HK-2 (cell line): ENCODE data around the gene SMG6.
"Not testable (repeated sequence)": the region's sequence is repeated elsewhere in the genome, so short reads cannot be mapped to it uniquely, and the experiment has no call there.

Source experiments
- DNase-seq: peaks from one replicate; pipeline ENCODE4 v3.0.0-alpha.2; 2018; ENCODE audit not compliant: unreplicated experiment

Gene SMG6

GRCh38 chr17:2202996-2203575 lies 100.5 kb downstream of the SMG6 start:
- no peak for DNase-seq

DNA sequence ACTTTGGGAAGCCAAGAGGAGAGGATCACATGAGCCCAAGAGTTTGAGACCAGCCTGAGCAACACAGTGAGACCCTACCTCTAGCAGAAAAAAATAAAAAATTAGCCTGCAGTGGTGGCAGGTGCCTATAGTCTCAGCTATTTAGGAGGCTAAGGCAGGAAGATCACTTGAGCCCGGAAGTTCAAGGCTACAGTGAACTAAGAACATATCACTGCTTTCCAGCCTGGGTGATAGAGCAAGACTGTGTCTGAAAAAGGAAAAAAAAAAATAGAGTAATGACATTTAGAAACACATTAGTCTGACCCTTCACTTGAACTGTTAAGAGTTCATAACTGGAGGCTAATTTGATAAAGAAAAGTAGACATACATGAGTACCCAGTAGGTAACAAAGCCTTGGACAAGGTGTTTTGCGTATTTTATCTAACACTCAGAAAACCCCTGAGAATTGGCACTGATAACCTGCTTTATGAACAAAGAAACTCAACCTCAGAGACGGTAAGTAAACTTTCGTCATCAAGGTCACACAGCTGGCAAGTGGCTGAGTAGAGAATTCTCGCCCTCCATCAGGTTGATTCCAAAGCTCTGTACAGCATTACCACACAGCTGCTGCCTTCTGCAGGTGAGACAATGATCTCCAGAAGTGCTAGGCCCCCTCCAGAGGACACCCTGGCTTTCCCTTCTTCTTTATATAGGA lies 101.1 kb downstream of the SMG6 start:
- no peak for DNase-seq

DNA sequence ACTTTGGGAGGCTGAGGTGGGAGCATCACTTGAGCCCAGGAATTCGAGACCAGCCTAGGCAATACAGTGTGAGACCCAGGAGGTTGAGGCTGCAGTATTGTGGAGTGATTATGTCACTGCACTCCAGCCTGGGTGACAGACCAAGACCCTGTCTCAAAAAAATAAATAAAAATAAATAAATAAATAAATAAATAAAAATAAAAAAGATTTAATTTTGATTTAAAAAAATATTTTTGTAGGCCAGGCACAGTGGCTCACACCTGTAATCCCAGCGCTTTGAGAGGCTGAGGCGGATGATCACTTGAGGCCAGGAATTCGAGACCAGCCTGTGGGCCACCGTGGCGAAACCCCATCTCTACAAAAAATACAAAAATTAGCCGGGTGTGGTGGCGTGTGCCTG lies 104.2 kb downstream of the SMG6 start:
- not testable (repeated sequence) for DNase-seq

GRCh38 chr17:2198927-2199326 lies 104.7 kb downstream of the SMG6 start:
- DNase-seq = no peak

- DNase-seq = no peak
Observed at GRCh38 chr17:2197271-2197670, 106.3 kb downstream of the SMG6 start.

- DNase-seq = no peak
Observed at GRCh38 chr17:2195729-2196128, 107.9 kb downstream of the SMG6 start.

- no peak for DNase-seq
Observed at GRCh38 chr17:2194889-2195335, 108.7 kb downstream of the SMG6 start.

DNA sequence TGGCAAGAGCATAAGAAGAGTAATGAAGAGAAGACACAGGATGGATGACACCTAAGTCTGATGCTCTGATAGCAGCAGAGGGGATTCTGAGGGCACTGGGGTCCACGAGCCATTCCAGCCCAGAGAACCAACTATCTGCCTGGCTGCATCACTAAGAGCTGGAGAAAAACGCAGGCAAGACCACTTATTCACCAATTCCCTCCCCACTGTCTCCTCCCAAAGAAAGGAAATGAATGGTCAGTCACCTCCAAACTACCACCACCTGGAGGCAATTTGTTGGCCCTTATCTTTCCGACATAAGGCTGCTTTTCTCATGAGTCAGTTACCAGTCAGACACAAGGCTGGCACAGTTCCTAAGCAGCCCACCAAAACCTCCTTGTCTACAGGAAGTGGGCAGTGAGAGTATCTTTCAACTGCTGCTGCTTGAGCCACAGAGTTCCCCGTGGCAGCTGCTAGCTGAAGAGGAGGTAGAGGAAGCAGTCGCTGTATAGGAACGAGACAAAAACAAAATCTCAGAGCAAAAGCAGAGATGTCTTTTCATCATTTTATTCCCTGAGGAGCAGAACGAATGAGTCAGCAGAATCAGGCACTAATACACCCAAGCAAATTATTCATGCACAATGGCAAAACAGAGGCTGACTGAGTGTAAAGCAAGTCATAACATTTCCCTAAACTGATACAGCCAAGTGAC lies 111.1 kb downstream of the SMG6 start:
- peak; percentile 83 for DNase-seq

DNA sequence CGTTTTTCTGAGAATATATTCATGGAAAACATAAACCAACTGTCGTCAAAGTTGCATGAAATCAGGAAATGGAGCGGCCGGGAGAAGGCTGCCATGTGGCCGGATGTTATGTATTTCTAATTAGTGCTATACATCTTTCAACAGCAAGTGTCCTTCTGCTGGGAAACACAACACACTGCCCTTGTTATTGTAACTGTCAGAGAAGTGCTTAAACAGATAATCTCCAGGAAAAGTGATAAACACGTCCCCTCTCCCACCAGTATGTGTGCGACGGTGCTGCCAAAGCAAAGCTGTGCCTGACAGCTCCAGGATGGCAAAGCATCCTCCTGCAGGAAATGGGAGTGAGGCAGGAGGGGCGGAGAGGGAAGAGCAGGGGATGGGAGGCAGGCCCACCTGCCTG lies 111.8 kb downstream of the SMG6 start:
- DNase-seq = no peak

GRCh38 chr17:2191227-2191626 lies 112.4 kb downstream of the SMG6 start:
- no peak for DNase-seq

DNA sequence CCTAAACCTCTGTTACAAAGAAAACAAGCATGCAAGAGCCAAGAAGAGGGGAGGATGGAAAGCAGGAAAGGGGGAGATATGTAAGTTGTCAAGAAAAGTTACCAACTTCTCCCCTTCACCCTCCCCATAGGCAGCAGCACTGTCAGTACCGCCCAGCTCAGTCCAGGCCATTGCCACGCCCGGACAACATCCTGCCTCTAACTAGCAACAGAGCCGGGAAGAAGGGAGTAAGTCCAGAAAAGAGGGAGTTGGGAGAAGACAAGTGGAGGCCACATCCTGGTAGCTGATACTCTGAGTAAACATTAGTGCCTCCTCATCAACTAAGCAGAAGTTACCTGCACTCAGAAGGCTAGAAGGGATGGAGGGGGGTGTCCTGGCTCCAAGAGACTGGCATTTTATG lies 113.6 kb downstream of the SMG6 start:
- DNase-seq = no peak

GRCh38 chr17:2188971-2189630 lies 114.5 kb downstream of the SMG6 start:
- no peak for DNase-seq

DNA sequence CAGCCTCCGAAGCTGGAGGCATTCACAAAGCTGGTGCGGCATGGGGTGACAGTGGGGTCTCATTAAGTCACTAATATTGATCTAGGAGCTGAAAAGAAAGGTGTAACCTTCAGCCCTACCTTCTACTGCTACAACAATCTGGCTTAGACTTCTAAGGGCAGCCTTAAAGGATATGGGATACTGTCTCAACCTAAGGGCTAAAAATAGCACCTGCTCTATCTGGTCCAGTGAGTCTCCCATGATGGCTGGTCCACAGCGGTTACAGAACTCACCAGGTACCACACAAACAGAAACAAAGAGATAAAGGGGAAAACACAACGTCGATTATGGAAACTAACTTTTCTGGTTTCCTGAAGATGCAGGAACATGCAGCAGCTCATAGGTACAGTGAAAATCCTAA lies 115.8 kb downstream of the SMG6 start:
- DNase-seq = no peak

DNA sequence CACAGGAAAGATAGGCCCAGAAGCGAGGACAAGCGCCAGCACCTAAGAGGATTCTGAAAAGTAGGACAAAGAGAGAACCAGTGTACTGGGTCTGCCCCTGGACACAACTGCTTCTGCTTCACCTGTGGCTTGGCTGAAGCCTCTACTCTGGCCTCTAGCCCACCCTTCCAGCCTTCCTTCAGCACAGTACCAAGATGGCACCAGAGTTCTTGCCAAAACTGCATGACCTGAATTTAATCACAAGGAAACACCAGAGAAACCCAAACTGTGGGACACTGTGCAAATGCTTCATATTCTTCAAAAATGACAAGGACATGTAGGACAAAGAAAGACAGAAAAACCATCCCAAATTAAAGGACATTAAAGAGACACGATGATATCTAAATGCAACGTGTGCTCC lies 116.6 kb downstream of the SMG6 start:
- no peak for DNase-seq

DNA sequence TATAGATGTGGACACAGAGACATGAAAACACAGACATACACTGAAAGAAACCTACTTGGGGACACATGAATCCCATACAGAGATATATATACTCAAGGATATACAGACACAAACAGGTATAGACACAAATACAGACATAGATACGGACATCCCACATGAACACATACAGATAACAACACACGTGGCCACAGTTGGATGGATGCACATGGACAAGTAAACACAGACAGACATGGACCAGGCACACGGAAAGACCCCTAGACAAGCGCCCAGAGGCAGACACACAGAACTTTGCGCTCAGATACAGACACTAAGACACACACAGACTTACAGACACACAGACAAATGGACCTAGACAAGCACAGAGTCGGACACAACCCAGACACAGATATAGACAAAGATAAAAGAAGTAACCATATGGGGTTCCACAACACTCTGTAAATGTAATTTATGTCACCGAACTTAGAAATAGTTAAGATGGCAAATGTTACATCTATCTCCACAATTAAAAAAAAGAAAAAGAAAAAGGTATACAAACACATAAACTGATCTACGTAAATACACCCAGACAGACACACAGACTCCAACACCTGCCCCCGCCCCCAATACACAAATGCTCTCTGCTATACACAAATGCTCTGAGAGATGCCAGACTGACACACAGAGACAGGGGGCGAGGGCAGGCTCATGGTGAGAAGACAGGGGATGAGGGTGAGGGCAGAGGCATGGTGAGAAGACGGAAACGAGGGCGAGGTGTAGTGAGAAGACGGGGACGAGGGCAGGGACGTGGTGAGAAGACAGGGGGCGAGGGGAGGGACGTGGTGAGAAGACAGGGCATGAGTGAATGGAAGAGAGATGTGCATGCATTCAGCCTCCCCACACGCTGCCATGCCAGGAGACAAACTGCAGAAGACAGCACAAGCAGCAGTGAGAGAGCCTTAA lies 118.3 kb downstream of the SMG6 start:
- DNase-seq = no peak

- no peak for DNase-seq
Observed at GRCh38 chr17:2183346-2183745, 120.2 kb downstream of the SMG6 start.

- DNase-seq = no peak
Observed at GRCh38 chr17:2181897-2182448, 121.6 kb downstream of the SMG6 start.

DNA sequence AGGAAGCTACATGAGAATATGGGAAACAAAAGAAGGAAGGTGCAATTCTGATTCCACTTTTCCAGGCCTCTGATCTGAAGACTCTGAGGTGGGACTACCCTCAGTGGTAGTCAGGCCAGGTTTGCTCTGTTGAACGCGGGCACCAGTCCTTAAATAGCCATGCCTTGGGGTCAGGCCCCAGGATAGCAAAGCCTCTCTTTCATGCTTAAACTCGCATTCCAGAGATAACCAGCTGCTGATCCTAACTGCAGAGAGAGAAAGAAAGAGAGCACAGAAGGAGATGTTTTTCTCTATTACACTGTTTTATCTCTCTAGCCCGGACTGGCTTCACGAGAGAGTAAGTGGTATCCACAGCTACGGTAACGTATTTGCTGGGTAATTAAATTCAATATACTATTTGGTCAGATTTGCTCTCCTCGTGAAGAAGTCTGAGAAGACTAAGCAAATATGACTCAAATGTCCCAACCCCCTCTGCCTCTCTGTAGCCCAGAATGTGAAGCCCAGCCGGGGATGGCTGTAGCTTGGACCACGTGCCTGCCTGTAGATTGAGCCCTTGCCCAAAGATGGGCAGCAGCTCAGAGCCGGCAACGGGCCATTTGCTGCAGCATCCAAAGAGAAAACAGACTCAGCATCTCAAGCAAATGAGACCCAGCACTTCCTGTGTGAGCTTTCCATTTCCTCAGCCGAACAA lies 122.2 kb downstream of the SMG6 start:
- DNase-seq = no peak

GRCh38 chr17:2180768-2181167 lies 122.8 kb downstream of the SMG6 start:
- no peak for DNase-seq

DNA sequence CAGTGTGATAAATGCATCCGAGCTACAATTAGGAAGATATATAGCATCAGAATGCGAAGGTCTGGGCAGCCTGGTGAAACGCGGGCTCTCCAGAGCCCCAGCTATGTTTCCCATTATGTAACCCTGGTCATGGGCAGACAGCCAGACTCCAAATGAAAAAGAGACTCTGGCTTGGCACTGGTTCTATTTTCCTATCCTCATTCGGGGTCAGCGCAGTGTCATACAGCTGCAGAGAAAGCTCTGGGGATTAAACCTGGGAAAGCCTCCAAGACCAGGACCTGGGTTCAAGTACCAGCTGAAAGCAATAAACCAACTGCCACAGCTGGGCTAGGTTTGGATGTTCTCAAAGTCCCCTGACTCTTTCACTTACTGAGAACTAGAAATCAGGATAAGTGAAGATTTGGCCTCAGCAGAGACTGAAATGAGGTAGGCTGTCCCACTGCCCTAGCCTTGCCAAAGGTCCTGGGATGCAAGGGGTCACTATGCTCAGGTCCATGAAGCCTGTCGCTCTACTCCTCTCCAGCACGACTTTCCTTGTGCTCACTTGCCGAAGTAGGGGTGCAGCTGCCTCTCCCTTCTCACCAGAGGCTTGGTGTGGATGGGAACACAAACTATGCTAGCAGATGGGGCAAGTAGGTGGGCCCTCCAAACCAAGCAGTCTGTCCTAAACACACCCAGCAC lies 123.8 kb downstream of the SMG6 start:
- DNase-seq = no peak
